Stimulated activated CD4-positive, alpha-beta T cell treated with anti-CD3 and anti-CD28 coated beads, TNF-alpha, amount 100 ng/mL, for 48 hours (primary cell): ENCODE measurements around the gene RAB8A.

Experiments
- DNase-seq, 3 donors: peaks; one replicate each; pipeline ENCODE4 v3.0.0-alpha.2; 2020; ENCODE audit warnings: low read depth in 3 of 3

RAB8A gene

DNA sequence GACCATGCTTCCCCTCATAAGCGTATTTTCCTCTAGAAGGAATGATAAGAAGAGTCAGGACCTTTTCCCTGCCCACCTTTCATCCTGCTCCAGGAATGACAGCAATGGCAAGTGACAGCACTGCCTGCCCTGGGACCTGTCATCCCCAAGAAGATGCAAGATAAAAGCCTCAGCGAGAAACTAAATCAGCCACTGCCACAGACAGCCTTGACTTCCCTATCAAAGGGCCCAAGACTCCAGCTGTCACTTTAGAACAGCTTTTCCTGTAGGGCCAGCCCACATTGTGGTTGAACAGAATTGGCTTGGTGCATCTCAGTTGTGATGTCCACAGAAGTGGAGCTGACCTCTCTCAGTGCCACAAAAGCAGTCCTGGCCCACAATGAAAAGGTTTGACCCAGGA is 1.1 kb downstream of the RAB8A start:
- DNase-seq = no peak

DNA sequence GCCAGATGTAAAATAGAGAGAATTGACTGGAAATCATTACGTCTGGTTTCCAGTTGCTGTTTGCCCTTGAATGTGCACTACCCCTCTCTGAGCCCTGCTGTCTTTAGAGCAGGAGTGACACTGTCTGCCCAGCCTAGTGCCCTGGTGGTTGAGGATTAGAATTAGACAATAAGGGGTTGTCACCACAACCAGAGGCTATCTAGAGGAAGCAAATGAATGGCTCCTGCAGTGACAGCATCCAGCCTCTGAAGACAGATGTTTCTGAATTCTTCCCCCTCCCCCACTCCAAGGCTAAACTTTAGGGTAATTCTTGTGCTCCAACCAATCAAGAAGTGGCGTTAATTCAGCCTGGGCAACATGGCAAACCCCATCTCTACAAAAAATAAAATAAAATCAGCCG is 2.0 kb downstream of the RAB8A start:
- DNase-seq = peak in 1 of 3 donors; percentile 10

DNA sequence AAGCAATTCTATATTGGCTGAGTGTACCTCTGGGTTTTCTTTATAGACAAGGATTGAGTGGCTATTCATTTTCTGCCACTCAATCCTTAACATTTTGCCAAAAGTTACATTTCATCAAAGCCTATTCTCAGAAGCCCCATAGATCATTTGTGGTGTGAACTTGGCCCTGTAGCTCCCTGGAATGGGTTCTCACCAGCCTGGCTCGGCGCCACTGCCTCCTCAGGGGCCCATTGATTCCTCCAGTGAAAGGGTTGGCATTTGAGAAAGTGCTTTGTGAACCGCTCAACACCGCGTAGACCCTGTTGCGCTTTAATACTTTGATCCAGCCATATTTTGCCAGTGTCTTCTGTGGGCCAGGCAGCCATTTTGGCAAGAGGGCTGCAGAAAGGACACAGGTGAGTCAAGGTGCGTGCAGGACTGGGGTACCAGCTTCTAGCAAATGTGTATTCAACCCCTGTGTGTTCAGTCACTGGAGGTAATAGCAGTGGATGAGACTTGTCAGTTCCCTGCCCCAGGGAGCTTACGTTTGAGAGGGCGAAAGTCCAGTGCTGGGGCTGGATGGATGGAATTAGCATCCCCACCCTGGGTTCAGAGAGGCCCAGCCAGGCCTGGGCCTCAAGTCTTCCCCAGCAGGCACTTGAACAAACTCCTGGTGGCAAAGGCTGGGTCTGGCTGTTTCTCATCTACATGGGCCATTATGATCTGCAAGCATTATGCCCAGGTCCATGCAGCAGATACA is 3.8 kb downstream of the RAB8A start:
- no peak for DNase-seq

DNA sequence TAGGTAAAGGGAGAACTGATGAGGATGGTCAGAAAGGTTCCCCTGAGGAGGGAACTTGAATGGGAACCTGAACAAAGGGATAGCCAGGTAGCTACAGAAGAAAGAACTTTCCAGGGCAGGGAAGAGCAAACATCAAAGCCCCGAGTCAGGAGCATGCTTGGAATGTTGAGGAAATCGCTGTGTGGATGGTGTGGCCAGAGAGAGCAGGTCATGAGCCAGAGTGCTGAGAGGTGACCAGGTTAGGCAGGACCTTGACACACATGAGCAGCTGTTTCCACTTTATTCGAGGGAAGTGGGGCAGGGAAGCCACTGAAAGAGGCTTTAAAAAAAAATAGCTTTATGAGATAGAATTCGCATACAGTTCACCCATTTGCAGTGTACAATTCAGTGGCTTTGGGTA is 4.4 kb downstream of the RAB8A start:
- no peak for DNase-seq

DNA sequence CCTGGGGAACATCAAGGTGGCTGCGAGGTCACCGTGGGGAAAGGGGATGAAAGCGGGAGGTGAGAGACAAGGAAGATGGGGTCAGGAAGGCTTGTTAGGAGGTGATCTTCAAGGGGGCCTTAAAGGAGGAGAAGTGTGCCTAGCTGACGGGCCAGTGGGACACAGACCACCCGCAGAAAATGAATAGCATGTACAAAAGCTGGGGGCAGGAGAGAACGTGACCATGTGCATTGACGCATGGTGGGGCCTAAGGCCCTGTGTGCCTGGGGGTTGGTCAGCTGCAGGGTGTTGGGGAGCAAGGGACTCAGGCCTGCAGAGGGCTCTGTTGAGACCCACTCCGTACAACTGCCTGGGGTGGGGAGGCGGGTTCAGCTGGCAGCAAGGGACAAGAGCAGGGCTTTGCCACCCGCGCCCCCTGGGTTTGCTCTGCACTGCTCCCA is 5.9 kb downstream of the RAB8A start:
- no peak for DNase-seq

DNA sequence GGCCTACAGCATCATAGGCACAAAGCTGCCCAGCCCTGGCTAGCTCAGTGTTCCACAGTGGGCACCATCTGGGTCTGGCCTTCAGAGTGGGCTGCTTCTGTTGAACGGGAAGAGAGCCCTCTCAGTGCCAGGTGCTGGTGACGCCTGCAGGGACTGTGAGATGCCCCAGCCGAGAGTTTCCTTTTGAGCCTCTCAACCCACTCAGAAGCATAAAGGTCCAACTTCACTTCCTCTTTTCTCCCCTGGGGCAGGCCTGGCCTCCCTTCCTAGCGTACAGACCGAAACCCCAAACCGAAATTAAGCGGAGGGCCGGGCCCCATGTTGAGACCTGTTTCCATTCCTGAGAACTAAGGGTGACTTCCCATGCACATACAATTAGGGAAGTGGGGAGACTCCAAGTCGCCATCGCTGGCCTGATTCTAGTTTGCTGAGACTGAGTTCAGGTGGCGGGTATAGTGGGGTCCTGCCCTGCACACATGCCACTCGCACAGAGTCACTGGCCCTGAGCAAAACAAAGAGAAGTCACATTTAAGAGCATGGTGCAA is 6.9 kb downstream of the RAB8A start:
- peak; percentile 41 to 55 (median 47) for DNase-seq

DNA sequence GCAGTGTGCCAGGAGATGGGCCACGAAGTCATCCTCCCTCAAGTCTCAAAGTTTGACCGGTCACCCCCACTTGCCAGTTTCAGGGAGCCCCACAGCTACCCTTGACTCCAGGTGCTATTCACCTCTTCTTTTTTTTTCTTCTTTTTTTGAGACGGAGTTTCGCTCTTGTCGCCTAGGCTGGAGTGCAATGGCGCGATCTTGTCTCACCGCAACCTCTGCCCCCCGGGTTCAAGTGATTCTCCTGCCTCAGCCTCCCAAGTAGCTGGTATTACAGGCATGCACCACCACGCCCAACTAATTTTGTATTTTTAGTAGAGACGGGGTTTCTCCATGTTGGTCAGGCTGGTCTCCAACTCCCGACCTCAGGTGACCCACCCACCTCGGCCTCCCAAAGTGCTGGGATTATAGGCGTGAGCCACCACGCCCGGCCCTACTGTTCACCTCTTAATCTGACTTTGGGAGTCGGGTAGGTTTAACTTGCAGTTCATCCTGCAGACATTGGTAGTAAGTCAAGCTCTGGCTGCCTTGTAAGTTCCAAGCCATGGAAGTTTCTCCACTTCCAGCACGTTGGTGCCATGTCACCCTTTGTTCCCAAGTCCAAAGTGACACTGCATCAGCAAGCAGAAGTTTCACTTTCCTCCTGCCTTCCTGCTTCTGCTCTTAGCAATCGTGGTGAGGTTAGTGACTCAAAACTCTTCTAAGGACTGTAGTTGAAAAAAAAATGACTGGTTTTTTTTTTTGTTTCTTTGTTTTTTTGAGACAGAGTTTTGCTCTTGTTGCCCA is 7.6 kb downstream of the RAB8A start:
- DNase-seq = peak in 1 of 3 donors; percentile 18

DNA sequence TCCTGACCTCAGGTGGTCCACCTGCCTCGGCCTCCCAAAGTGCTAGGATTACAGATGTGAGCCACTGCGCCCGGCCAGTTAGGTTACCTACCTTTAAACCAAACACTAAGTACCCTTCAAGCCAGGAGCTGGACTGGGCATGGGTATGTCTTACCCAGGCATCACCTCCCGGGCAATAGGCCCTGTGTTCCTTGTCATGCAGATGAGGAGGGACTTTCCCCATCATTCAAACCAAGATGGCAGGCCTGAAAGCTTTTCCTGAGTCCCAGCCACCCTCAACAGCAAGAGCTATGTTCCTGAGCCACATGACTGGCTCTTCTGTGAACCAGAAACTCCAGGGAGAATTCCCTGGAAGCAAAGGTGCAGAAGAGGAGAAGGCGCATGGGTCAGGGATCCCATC is 9.5 kb downstream of the RAB8A start:
- no peak for DNase-seq

DNA sequence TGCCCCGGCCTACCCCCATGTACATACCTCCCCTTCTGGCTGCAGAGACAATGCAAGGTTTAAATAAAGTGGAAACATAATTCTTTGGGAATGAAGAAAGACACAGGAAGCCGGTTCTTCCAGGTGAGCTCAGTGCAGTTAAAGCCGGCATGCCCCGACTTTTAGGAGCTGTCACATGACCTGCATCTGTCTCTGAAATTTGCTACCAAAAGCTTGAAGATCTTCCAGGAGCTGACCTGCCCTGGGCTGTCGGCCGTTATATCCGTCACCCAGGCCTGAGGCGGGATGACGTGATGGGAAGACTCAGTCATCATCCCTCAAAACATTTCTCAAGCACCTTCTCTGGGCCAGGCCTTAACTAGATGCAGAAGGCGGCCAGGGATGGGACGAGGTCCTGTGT is 10.3 kb downstream of the RAB8A start:
- DNase-seq = no peak

DNA sequence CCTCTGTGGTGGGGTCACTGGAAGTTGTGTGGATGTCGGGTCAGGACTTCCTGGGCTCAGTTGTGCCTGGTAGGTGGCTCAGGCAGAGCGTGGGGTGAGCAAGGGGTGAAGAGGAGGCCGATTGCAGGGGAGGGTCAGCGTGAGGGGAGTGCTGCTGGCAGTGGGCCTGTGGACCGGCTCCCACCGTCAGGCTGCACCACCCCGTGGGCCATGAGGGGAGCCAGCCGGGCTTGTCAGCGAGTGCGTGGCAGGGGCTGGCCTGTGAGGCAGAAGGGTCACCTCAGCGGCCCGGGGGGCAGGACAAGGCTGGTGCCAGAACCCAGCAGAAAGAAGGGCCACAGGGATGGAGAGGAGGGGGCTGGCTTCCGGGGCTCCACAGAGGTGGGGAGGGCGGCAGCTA is 13.3 kb downstream of the RAB8A start:
- no peak for DNase-seq

DNA sequence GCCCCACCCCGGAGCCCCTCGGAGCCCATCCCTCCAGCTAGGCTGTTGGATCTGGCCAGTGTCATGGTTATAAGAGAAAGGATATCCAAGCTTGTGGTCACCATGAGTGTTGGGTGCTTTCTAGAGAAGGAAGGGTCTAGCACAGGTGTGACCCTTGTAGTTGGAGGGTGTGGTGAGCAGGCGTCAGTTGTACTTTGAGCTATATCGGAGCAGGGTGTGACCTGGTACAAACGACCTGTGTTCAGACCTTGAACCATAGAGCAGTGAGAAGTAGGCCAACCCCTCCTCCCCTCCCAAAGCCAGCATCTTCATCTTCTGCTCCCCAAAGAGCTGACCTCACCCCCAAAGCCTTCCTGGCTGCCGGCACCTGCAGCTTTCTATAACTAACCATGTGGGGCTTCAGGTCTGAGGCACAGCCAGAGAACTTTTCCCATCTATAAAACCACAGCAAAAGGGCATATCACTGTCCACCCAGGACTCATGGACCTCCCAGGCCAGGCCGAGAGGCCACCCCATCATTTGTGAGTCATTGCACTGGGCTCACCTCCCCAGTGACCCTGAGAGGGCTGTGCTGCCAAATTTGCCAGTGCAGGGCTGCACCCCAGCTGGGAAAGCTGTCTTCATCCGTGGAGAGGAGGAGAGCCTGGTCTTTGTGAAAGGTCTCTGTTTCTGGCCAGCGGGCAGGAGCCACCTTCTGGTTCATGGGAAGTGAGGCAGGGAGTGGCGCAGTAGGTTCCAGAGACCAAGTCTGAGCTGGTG is 14.2 kb downstream of the RAB8A start:
- DNase-seq = no peak

DNA sequence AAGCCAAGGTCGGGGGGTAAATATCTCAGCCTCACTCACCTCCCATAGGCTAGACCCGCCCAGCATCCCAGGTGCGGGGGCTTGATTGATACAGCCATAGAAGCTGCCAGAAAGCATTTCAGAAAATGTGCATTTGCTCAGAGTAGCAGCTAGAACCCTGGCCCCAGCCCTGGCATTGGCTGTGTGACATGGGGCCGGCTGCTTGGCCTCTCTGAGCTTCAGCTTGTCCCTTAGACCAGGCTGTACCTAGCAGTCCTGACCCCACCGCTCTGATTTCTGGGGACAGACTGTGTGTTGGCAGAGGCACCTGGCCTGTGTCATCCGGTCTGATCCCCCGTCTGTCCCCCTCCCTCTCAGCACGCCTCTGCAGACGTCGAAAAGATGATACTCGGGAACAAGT is 15.4 kb downstream of the RAB8A start:
- DNase-seq = no peak

DNA sequence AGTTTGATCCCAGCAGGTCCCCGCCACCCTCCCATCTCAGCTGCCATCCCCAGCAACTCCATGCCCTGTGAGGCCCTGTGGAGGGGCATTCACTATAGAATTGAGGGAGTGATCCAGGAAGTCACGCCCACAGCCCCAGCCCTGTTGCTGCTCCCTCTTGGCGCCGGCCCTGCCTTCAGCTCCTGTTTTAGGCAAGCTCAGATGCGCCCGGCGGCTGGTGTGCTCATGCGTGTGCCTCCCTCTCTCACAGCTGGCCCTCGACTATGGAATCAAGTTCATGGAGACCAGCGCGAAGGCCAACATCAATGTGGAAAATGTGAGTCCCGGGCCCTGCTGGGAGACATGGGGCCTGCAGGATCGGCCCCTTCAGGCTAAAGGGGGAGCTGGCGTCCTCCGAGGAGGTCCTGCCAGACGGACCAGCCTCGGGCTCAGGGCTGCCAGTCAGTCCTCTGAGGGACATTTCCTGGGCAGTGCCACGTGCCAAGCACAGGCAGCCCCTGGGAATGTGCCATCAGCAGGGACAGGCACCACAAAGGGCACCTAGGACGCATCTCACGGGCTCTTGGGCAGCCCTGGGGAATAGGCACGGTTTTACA is 16.2 kb downstream of the RAB8A start:
- no peak for DNase-seq

DNA sequence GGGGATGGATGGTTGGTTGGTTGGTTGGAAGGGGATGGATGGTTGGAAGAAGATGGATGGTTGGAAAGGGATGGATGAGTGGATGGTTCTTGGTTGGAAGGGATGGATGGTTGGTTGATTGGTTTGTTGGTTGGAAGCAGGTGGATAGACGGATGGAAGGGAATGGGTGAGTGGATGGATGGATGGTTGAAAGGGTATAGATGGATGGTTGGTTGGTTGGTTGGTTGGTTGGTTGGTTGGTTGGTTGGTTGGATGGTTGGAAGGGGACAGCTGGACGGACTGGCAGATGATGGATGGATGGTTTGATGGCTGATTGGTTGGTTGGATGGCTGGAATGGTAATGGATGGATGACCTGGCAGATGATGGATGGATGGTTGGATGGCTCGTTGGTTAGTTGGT is 20.0 kb downstream of the RAB8A start:
- no peak for DNase-seq

DNA sequence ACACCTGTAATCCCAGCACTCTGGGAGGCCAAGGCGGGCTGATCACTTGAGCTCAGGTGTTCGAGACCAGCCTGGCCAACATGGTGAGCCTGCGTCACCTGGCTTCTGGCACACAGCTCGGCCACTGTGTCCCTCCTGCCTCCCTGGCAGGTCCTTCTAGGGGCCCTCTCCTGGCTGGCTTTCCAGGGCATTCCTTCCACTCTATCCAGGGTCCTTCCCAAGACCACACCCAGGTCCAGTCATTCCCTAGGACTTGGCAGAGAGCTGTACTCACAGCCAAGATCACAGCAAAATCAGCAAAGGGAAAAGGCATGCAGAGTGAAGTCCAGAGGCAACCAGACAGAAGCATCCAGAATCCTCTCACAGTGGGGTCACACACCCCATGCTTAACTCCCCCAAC is 22.1 kb downstream of the RAB8A start:
- no peak for DNase-seq

DNA sequence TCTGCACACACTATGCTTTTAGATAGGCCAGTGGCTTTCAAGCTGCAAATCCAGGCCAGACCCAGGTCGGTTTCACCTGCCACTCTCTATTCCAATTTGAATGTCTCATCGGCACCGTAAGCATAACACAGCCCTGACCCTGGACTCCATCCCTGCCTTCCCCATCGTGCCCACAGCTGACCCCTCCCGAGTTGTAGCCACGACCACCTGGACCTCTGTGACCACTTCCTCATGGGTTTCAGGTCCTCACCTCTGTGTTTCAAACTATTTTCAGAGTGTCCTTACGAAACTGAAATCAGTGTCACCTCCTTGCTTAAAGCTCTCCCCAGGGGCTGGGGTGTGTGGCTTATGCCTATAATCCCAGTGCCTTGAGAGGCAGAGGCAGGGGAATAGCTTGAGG is 22.8 kb downstream of the RAB8A start:
- no peak for DNase-seq

DNA sequence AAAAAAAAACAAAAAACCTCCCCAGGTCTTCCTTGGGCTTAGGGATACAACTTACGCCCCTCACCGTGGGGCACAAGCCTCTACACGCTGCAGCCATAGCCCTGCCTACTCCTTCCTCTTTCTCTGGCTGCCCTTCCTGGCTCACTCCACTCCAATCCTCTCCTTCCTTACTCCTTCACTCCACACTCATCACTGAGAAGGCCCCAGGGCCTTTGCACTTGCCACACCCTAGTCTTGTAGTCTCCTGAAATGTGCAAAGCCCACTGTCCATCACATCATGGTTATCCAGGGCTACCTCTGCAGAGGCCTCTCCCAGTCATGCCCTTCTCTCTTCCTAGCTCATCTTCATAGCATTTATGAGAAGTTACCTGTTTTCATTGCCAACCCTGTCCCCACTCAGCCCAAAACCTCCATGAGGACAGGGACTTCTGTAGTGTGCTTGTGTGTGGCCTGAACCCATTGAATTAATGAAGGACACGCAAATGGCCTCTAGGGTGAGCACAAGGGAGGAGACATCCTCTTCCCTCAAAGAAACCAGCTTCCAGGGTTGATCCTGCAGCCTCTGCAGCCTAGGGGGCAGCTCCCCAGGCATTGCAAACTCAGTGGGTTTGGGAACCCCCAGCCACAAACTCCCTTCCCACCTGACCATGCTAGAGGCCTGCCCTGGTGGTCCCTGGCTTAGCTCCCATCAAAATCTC is 23.9 kb downstream of the RAB8A start:
- DNase-seq = no peak

DNA sequence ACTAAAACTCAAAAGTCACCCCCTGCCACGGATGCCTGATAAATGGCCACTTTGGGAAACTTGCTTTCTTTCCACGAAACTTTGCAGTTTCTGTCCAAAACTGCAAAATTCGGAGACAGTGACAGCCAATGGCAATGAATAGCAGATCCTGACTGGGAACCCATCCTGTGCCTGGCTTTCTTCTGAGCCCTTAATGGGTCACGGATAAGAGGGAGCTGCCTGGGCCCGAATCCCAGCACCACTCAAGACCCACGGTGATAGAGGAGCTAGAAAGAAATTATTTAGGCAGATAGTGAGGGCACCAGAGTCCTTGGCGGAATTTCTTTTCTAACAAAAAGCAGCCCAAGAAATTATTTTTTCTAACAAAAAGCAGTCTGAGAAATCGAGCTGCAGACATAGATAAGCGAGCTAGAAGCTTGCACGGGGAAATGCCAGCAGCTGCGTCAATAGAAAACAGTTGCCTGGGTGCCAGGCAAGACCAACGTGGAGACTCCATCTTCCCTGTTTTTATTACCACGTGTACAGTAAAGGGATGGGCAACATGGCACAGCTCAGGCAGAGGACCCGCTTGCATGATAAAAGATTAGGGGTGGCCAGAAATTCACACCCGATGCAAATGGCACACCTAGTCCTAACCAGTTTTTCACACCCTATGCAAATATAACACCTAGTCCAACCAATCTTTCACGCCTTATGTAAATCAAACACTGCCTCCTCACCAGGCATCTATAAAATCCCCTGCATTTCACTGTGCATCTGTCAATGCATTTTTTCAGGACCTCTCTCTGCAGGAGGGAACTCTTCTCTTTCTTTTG is 24.7 kb downstream of the RAB8A start:
- DNase-seq = no peak

DNA sequence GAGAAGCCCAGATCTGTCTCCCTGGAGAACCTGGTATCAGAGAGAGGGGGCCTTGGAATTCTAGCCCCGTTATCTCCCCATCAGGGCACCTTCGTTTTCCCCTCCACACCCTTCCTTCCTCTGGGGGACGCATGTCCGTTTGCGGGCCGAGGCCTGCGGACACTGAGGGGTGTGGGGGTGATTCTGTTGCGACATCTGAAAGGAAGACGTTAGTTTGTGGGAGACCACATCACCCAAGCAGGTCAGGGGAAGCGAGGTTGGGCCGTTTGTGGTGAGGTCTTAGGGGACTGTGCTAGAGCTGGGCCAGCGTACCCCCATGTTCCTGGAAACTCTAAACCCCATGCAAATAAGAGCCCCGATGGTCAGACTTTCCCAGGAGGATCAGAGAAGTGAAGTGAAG is 28.1 kb downstream of the RAB8A start:
- DNase-seq = no peak

DNA sequence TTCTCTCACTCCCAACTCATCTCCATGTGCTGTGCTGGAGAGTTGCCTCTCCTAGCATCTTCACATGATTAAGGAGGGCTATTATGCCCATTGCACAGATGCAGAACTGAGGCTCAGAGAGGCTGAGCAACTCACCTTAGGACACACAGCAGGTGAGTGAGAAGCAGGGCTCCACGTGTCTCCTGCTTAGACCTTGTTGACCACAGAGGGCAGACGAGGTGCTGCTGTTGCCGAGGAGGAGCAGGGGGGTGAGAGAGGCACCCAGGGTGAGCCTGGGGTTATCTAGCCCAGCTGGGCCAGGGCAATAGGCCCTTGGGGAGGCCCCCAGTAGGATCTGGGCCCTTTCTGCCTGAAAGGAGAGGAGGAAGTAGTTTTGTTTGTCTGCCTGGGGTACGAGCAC is 29.4 kb downstream of the RAB8A start:
- no peak for DNase-seq
